Stimulated activated CD4-positive, alpha-beta T cell treated with anti-CD3 and anti-CD28 coated beads, Interleukin-12 subunit alpha, Interleukin-12 subunit beta, amount 100 ng/mL, for 48 hours (primary cell): ENCODE measurements around the gene NSD1.
"Not testable (repeated sequence)": the region's sequence is repeated elsewhere in the genome, so short reads cannot be mapped to it uniquely, and the experiment has no call there.

Source experiments
- DNase-seq, 3 donors: peaks; one replicate each; pipeline ENCODE4 v3.0.0-alpha.2; 2020; ENCODE audit warnings: low read depth in 2 of 3, low spot score in 1 of 3

NSD1 gene

DNA sequence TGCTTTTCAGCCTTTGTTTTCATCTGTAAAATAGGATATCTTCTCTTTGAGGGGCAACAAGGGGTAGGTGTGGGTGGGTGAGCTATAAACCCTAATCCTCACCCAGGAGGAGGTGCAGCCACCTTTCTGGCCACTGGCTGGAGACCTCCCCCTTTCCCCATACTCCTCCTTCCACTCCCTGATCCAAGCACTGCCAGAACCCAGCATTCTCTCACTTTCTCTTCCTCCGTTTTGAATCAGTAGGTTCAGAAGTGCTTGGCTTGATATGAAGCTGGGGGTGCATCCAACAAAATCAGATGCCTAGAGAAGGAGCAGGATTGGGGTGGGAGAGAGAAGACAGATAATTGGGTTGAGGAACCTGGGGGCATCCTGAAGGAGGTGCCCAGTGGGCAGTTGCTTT is 6.8 kb upstream of the NSD1 start:
- DNase-seq: no peak

DNA sequence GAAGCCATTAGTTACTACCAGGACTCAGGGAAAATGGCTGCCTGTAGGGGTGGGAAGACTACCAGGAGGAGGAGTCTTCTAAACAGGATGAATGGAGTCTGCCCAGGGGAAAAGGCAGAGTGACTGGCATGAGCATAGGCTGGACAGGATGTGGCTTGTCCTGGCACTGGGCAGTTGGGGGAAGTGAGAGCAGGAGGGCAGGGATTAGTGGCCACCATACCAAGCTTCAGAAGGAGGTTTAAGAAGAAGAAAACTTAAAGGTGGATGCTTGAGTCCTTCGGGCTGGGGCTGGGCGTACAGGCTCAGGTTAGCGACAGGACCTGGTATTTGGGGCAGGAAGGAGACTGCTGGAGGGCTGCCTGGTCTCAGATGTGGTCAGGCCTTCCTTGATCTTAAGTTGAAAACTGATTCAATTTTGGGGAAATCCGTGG is 5.0 kb upstream of the NSD1 start:
- no peak for DNase-seq

DNA sequence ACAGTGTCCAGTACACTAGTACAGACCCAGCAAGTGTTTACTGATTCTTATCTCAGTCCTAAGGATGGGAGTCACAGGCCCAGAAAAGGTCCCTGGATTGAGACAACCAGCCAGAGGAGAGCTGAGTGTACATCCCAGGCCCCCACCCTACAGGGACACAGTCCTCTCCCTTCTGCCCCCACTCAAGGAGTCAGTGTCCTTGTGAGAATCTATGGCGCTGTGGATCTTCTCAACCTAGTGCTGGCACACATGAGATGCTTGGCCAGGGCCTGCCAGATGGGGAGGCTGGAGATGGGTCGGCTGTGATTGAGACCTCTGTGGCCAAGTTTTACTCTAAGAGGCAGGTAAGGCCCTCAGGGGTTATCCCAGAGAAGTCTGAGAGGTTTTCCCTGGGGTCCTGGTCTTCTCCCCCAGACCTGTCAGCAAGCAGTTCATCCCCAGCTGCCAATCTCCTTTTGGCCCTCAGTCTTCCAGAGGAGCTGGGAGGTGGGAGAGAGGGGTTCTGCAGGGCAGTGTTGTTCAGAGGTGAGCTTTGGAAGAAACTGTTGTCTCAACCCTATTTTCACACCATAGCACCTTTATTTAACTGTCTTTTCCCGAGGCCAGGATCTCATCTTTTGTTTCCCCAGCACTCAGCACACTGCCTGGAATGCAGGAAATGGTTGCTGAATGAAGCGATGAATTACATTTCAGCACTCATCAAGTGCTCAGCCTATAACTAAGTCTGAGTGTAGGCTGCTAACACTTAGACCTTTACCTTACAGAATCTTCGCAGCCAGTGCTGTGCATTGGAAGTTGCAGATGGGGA is 3.2 kb upstream of the NSD1 start:
- DNase-seq: no peak

DNA sequence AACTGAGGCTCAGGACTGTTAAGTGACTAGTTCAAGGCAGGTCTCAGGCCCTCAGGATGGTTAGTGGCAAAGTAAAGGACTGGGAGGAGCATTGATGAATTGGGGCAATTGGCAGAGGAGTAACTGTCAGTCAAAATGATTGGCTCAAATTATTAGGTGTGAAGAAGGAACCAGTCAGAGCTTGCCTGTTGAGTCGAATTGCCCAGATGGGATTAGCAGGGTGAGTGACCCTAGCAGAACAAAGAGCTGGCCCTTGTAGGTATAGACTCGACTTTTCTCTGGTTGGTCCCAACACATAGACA is 2.6 kb upstream of the NSD1 start:
- no peak for DNase-seq

DNA sequence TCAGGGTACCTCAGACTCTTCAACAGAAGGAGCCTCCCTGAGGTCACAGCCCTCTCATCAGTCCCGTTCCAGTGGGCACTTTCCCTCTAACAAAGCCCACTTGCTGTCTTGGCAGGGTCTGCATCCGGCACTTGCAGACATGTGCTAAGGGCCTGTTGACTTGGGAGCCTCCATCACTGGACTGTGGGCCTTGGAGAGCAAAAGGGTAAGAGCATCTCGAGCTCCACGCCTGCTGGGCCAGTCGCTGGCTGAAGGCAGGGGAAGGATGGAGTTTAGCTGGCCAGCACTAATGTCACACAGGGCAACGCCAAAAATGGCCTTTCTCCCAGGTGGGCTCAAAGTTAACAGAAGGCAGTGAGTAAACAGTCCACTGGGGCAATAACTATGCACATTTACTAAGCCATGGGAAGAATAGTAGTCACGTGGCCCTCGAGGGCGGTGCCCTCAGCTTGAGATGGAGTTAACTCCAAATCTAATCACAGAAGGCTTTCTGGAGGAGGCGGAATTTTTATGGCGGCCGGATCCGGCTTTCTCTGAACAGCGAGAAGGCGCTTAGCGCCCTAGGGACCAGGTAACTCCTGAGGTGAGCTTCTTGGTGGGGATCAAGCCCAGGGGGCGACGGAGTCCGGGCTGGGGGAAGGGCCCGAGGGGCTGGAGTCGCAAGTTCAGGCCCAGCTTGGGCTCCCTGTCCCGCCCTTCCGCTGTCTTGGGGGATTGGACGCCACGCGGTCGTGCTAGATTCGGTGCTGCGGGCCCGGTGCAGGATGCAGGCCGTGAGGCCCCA is 2.0 kb upstream of the NSD1 start:
- DNase-seq: no peak

DNA sequence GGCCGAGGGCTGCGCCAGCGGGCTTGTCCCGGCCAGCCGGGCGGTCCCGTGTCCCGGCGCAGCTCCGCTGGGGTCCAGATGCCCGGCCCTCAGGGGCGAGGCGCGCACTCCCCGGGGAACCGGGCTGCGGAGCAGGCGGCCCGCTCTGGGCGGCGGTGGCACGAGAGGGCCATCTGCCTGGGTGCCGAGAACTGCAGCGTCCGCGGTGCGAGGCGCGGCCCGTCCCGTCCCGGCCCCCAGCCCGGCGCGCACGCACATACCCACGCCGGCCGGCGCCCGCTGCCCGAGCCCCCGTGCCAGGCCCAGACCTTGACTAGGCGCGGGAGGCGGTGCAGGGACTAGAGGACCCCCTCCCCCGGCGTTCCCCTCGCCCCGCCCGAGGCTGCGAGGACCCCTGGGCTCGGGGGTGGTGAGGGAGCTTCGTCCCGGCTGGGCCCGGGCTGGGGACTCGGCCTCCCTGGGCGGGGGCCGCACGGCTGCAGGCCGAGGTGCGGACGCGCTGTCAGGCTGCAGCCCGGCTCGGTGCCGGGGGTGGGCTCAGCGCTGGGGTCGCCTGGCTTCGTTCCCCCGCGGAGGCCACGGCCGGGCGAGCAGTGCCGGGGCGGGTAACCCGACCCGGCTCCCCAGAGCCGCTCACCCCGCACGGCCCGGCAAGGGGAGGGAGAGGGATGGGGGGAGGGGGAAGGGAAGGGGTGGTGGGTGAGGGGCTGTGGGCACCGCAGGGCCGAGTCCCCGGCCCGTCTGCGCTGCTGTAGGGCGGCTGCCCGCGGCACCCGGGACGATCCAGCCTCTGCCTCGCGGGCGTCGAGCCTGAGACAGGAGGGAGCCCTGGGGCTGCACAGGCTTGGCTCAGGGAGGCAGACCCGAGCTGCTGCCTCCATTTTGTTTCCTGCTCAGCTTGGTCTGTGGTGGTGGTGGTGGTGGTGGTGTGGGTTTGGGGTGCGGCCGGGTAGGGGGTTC is 1.2 kb upstream of the NSD1 start:
- DNase-seq: peak in 1 of 3 donors; percentile 28

DNA sequence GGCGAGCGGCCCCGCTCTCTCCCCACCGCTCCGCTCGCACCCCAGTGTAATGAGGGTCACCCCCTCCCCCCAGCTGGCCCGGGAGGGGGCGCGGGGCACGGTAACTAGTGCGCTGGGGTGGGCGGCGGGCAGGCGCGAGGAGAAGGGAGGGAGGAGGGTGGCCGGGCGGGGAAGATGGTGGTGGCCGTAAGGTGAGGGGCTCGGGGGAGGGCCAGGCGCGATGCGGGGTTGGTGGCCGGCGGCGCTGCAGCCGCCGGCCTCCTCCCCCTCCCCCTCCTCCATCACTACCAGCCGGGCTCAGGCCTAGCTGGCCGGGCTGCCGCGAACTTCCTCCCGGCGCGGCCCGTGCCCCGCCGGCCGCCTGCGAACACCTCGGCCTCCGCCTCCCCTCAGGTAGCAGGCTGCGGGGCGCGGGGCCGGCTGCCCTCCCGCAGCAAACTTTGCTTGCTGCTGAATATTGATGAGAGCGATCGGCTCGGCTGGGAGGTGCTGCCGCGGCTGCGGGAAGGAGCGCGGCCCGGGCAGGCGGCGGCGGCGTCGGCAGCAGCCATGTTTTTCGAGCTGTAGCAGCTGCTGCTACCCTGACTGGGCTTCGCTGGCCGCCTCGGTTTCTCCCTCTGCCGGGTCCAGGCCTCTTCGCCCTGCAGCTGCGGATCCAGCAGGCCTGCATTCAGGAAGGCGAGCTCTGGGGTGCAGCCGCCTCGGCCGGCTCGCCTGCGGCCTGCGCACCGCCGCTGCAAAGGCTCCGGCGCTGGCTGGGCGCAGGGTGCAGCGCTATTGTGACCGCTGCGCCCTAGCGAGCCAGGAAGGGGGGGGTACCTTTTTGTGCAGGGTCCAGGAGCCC is 502 bp downstream of the NSD1 start:
- DNase-seq: peak in 1 of 3 donors; percentile 45

DNA sequence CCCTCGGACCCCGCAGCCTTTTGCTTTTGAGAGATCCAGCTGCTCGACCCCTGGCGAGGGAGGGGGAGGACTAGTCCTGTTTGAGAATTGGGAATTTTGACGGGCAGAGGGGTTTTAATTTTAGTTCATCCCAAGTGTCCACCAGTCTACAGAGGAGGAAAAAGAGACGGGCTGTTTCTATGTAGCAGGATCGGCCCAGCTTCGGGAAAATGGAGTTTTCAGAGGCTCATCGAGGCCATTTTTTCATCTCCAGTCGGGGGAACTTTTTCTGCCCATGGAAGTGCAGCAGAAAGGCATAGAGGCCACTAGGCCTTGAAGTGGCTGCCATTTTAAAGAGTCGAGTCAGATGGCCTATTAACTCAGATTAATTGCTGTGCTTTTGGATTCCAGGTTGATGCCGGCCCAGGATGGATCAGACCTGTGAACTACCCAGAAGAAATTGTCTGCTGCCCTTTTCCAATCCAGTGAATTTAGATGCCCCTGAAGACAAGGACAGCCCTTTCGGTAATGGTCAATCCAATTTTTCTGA is 1.2 kb downstream of the NSD1 start:
- DNase-seq: no peak

DNA sequence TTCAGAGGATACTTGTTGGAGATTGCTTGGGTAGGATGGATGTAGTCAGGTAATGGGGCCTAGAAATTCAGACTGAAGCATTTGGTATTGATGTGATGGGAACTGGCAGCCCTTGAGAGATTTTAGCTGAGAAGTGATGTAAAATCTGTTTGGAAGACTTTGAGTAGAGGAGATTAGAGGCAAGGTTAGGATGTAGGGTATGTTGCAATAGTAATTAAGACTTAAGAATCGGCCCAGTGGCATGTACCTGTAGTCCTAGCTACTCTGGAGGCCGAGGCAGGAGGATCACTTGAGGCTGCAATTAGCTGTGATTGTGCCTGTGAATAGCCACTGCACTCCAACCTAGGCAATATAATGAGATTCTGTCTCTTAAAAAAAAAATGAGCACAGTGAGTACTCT is 6.7 kb downstream of the NSD1 start:
- DNase-seq: no peak

DNA sequence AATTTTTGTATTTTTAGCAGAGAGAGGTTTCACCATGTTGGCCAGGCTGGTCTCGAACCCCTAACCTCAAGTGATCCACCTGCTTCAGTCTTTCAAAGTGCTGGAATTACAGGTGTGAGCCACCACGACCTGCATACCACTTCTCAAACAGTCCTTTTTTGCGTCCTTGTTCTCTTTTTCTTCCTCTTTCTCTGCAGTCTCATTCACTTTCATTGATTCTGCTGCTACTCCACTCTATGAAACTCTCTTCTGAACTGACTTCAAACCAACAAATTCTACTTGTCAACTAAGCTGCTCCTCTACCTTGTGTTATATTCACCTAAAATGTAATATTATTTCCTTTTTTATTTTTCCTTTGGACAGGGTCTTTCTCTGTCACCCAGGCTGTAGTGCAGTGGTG is 7.9 kb downstream of the NSD1 start:
- DNase-seq: no peak

DNA sequence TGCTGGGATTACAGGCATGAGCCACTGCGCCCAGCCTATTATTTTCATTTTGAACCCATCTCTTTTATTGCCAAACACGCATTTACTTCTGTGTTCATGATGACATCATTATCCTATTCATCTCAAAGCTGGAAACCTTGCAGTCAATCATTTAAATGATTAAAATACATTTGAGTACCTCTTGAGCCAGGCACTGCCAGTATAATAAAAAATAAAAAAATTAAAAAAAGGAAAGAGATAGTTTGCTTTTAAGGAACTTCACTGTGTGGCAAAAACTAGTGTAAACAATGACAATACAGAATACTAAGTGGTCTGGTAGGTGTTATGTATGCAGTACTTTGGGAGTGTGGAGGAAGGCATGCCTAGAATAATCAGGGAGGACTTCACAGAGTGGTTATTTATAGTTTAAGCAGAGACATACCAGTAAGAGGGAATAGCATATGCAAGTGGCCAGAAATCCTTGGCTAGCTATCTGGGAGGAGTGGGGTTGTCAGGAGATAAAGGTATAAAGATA is 8.6 kb downstream of the NSD1 start:
- no peak for DNase-seq

DNA sequence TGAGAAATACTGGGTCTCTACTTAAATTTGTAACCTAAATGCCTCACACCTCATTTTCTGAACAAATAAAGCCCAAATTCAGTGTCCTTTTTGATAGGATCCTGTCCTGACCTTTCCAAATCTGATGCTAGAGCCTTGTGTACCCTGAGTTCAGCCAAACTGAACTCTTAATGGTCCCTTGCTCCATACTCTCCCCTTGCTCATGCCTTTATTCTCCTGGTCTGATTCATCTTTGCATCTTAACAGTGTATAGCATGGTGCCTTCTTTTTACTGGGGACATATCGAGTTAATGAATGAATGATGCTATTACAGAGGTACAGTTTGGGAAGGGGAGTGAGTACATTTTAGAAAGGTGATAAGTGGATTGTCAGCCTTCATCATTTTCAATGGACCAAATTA is 9.2 kb downstream of the NSD1 start:
- no peak for DNase-seq

DNA sequence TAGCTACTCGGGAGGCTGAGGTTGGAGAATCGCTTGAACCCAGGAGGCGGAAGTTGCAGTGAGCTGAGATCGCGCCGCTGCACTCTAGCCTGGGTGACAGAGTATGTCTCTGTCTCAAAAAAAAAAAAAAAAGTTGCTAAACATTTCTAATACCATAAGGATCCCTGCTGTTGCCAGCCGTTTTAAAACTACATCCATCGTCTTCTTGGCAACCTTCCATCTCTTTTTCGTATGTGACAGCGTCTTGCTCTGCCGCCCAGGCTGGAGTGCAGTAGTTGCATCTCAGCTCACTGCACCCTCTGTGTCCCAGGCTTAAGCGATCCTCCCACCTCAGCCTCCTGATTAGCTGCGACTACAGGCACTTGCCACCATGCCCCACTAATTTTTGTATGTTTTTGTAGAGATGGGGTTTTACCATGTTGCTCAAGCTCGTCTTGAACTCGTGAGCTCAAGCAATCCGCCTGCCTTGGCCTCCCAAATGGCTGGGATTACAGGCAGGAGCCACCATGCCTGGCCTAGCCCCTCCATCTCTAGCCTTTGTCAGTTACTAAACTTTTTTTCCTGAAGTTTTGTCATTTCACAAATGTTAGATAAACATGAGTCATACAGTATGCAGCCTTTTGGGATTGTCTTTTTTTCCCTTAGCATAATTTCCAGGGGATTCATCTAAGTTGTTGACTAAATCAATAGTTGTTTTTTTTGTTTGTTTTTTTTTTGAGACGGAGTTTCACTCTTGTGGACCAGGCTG is 13.5 kb downstream of the NSD1 start:
- no peak for DNase-seq

DNA sequence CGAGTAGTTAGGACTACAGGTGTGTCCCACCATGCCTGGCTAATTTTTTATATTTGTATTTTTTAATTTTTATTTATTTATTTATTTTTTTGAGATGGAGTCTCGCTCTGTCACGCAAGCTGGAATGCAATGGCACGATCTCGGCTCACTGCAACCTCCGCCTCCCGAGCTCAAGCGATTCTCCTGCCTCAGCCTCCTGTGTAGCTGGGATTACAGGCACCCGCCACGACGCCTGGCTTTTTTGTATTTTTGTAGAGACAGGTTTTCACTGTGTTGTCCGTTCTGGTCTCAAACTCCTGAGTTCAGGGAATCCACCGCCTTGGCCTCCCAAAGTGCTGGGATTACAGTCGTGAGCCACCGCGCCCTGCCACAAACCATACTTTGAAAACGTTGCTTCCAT is 16.5 kb downstream of the NSD1 start:
- not testable (repeated sequence) for DNase-seq

DNA sequence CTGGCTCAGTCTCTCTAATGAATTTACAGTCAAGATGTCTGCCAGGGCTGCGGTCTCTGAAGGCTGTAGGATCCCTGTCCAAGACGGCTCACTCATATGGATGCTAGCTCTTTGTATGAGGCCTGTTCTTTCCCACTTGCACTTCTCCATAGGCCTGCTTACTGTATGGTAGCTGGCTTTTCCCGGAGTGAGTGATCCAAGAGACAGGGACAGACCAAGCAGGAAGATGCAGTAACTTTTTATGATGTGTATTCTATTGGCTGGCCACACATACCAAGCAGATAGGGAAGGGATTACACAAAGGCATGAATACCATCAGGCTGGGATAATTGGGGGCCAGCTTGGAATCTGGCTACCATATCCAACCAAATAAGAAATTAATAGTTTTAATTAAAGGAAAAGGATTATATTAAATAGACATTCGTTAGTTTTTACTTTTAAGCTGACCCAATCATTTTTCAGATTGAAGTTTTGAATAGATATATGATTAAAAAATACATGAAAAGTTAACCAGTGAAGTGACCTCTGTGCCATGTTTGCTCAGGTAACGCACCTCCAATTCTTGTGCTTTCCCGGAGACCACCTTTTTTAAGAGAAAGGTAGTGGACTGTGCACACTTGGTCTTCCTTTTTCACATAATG is 20.6 kb downstream of the NSD1 start:
- DNase-seq: no peak

DNA sequence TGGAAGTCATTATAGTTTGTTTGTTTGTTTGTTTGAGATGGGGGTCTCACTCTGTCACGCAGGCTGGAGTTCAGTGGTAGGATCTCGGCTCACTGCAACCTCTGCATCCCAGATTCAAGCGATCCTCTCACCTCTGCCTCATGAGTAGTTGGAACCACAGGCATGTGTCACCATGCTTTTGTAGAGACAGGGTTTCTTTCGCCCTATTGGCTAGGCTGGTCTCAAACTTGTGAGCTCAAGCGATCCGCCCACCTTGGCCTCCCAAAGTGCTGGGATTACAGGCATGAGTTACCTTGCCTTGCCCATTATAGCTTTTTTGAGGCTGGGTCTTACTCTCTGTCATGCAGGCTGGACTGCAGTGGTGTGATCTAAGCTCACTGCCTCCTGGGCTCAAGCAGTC is 28.8 kb downstream of the NSD1 start:
- DNase-seq: no peak

DNA sequence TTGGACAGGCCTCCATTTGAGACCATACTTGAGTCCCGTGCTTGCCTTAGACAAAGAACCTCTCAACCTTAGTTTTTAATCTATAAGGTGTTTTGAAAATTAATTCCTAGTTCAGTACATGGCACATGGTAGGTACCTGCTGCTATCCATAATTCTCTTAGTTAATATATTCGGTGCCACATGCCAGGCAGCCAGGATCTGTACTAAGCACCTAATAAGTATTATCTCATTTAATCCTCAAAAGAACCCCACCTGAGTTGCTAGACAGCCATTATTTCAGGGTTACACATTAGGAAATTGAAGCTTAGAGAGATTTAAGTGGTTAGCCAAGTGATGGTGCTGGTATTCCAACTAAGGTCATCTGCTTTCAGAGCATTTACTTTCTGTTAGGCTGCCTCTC is 29.9 kb downstream of the NSD1 start:
- no peak for DNase-seq

DNA sequence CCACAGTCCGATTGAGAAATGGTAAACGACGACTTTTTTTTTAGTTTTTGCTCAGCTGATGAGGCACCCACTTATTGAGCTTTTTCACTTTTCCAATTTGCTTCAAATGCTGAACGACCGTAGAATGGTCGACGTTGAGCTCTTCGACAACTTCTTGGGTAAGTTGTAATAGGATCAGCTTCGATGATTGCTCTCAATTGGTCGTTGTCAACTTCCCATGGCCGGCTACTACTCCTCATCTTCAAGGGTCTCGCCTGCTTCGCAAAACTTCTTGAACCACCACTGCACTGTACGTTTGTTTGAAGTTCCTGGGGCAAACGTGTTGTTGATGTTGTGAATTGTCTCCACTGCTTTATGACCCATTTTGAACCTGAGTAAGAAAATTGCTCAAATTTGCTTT is 35.7 kb downstream of the NSD1 start:
- no peak for DNase-seq

DNA sequence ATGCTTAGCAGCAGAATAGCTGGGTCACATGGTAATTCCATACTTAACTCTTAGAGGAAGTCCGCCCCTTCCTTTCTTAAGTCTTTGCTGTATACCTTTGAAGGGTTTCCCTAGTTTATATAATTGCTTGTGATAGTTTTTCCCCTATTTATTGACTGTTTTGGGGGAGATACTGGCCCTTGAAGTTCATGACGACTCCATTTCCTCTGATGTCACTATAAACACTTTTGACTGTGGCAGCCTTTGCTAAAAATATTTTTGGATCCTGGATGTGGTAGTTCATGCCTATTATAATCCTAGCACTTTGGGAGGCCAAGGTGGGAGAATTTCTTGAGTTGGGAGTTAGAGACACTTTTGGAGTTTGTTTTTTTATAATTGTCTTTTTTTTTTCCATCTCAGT is 38.4 kb downstream of the NSD1 start:
- DNase-seq: no peak
